Hypothalamus (tissue), 51 donors: Measurements from ENCODE around the gene ZFHX2.

Source experiments
- DNase-seq, 51 donors: peaks; one replicate each; lab custom pipeline; 2025; lab: John Stamatoyannopoulos, UW

Gene ZFHX2

DNA sequence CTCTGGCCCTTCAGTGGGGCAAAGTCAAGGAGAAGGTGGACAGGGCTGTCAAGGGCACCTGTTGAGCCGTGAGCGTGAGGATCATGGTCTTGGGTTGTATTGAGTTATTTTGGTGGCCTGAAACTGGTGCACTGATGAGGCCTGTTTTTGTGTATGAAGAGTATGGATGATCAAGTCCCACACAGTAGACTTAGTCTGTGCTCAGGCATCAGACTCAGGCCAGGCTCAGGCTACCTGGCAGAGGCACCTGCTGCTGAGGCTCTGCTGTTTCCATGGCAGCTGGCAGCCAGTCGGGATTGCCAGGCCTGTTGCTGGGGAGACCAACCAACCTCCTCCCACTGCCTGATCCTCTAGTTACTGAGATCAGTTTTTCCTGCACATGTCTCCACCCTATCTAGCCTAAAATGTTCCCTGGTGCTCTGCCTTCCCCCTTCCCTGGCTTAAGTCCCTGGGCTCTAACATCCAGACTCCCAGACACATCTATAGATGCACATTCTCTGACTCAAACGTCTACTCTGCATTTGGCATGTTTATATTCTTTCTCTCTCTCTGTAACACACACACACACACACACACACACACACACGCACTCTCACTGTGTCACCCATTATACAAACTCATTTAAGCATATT lies 21.9 kb upstream of the ZFHX2 start:
- DNase-seq, result peak in 21 of 51 donors; percentile 2 to 70 (median 34)

DNA sequence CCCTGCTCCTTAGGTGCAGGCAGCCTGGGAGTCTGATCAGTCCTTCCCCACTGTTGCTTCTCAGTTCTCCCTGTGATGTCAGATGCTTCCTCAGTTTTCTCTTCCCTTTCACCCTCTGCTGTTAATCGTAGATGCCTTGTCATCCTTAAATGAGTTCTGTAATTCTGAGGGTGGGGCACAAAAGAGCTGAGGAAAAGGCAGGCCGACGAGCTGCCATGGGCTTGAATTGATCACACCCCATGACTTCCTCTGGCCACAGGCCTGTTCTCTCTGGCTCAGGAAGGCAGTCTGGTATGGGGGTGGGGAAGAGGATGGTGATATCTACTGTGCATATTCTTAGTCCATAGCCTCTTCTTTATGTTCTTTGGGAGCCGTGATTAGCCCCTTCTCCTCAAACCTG lies 21.3 kb upstream of the ZFHX2 start:
- DNase-seq, result peak in 1 of 51 donors; percentile 23

DNA sequence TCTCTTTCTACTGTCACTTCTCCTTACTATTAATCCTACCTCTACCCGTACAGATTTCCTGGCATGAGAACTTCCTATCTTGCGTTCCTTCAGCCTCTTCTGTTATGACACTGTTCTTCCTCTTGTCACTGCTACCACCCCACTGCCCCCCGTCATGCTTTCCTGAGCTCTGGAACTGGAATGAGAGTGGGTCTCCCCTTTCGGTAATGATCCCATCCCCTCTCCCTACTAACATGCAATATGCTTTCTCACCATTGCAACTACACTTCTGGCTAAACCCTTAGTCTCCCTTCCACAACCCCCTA lies 20.9 kb upstream of the ZFHX2 start:
- no peak for DNase-seq

DNA sequence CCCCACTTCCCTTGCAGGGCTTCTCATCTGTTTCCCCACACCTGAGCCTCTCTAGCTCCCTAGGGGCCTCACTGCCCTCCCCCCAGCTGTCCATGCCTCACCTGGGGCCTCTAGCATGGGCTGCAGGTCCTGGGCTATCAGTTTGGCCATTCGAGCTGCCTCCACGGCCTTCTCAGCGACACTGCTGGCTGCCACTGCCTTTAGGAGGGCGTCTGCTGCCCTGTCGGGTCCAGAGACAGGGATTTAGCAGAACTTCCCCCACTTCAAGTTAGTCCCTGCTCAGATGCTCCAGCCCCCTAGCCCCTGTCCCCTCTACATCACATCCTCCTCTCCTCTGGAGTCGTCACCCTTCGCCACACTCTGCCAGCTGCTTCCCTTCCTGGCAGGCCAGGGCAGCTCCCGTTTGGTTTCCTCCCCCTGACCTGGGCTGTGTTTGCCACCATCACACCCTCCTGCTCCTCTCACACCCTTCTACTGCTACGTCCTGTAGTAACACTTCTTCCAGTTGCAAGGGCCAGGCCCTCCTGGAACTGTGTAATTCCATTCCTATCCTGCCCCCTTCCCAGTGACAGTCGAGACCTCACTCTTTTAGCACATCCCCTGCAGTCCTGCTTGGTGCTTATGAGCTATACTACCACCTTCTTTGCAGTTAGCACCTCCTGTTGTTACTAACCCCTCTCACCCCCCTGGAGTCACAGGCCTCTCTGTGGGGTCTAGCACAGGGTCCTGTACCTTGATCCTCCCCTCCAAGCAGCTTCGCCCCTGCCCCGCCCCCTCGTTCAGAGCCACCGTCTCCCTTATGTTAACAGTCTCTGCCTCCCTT lies 20.3 kb upstream of the ZFHX2 start:
- DNase-seq, result no peak

DNA sequence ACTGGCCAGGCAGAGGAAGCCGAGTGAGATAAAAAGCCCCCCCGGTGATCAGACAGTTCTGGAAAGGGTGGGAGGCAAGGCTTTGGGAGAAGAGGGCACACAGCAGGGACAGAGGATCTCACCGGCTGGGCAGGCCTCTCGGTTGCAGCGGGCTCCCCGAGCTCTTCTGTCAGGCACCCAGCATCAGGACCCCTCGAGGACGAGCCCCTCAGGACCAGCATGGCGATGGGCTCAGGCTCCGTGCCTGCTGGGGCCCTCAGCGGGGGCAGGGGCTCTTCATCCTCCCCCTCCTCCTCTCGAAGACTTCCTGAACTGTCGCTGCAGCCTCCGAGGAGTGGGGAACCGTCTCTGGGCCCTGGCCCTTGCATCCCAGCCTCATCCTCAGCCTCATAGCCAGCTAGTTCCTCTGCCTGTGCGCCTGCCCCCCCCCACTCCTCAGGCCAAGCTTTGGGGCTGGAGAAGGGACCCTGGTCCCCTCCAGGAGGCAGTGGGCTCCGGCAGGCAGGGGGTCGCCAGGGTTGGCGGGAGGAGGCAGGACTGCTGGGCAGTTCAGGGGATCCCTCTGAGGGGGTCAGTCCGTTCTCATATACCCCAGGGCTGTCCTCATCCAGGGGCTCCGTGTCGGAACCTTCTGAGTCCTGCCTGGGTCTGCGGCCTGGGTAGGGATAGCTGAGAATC lies 19.4 kb upstream of the ZFHX2 start:
- DNase-seq, result no peak

DNA sequence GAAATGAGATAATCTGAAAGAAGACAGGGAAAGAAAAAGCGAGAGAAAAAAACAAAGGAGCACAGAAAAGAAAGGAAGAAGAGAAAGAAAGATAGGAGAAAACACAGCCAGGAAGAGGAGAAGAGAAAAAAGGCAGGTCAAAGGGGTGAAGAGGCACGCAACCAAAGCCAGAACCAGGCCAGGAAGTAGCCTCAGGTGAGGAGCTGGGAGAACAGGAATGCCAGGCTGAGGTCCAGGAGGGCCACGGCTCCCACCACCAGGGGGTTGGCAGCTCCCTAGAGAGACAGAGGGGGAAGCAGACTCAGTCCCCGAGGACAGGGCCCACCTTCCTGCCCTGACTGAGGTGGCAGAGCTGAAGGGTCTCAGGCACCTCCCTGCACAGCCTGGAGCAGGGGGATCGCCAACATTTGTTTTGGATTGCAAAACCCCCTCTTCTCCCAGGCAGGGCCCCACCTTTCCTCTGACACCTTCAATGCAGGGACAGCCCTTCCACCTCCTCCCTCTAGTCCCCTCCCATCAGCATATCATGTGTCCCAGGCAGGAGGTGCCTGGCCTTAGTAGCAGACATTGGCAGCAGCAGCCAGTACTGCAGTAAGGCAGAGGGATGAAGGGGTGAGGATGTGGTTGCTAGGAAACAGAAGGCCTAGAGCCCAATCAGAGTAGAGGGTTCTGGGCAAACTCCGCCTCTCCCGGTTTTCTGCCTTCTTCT lies 18.0 kb upstream of the ZFHX2 start:
- peak in 34 of 51 donors; percentile 9 to 77 (median 45) for DNase-seq

DNA sequence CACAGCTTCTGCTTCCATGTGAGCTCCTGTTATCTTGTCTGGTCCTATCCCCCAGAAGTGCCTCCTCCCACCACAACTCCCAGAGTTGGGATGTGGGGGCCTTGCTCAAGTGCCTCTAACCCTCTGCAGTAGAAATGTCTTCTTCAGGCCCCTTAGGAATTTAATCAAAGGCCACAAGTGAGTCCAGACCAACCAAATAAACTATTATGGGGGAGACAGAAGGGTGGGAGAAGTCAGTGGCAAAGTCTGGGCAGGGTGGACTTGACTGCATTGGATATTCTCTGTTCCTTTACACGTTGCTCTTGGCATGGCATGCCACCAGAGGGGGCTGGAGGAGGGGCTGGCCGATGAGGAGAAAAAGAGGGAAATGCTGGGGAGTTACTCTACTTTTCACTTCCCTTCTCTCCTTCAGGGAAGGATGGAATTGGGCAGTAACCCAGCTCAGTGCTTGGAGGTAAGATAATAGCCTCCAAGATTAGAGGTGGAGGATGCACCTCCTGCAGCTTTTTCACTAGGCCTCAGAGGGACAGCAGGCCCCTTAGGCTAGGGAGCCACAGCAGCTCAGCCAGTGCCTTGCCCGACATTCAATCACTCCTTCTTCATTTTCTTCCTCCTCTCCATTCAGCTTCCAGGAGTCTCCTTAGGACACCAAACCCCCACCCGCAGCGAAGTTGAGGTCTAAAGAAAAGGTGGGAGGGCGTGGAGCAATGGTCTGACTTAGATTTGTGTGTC lies 17.2 kb upstream of the ZFHX2 start:
- DNase-seq, result peak in 4 of 51 donors; percentile 10 to 50 (median 26)

DNA sequence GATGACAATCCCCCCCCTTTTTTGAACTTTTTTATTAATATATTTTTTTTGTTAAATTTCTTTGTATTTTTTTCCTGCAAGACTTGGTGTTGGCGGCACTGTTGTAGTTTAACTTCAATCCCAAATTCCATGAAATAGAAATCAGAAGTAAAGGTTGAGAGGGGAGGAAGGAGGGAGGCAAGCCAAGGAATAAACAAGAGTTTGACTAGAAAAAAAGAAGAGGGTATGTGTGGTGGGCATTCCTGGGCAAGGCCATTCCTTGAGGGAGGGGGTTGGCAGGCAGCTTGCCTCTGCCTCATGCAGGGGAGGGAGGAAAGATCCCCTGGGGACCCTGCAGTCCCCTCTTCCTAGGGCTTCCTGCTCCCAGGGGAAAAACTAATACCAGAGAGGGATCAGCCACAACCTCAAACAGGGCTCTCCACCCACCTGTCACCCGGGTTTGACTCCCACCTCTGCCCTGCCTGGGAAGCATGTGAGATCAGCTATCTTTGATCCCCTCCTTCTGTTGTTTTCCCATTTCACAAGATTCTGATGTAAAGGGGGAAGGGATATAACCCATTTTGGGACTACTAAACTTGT lies 16.5 kb upstream of the ZFHX2 start:
- DNase-seq, result peak in 1 of 51 donors; percentile 50

DNA sequence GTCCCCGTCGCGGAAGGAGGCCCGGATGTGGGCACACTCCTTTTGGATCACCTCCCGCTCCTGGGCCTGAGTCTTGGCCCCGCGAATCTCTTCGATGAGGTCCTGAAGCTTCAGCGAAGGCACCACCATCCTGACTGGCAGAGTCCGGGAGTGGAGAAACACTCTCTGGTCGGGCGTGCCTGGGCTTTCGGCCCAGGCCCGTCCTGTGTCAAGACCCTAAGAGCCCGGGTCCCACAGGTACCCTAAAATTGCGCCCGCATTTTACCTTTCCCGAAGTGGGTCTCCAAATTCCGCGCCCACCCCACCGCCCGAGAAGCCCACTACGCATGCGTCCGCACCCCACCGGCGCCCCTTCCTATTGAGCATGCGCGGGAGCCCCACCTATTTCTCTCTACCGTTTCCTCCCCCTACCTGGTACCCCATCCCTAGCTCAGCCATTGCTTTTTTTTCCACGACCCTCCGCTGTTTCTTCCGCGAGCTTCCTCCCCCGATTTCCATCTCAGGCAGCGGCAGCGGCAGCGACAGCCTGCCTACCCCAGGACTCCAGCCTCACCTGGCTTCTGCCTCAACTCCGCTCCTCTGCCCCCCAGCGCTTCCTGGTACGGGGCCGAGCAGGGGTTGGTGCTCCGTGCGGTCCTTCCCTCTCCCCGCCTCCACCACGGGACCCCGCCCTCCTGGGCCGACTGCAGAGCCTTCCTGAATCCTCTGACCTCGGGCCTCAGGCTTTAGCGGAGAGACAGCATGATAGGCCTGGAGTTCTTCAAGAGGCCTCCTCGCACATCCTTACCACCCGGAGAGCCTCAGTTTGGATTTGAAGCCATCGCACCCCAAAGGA lies 15.8 kb upstream of the ZFHX2 start, which contains the start of gene AP1G2:
Gene AP1G2, minus strand, starts transcription at position 606 of the 835 bp plus-strand sequence. Its CDS starts 477 bp downstream, at position 129.
- peak in 47 of 51 donors; percentile 19 to 86 (median 65) for DNase-seq

DNA sequence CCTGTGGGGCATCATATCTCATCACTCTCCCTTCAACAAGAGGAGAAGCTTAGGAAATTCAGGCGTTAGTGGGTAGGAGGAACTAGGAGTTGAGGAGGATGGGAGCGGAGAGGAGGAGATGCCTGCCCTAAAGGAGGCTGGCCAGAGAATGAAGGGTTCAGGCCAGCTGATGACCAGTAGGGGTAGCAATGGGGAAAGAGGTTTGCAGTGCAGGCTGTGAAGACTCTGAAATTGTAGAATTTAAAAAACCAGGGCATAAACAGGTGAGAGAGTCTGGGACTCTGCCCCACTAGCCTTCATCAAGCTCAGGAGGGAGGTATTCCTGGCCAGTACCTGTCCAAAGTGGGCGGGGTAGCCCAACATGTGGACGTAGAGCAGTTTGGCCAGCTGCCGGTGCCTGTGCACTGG lies 15.2 kb upstream of the ZFHX2 start:
- peak in 3 of 51 donors; percentile 32 to 65 (median 65) for DNase-seq

DNA sequence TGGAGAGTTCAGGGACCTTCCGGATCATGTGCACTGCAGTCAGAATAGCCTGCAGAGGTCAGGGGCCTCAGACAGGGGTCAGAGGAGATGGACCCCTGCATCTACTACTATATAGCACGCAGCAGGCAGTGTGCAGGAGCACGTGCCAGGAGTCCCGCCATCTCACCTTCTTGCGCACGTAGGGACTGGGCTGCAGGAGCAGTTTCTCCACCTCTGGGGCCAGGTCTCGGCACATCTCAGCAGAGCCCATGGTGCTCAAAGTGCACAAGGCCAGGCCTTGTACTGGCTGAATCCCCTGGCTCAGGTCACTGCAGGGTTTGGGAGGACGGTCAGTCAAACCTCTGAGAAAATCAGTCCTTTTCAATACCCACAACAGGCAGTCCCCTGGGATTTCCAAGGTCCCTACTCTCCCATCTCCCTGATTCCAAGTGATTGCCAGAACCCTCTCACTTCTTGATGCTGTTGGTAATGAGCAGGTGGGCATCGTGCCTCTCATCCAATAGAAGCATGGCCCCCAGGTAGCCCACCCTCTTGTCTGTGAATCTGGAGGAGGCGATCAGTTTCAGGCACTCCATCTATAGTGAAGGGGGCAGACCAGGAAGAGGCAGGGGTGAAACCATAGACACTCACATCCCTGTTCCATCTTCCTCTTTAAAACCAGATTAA lies 14.7 kb upstream of the ZFHX2 start:
- DNase-seq, result no peak

DNA sequence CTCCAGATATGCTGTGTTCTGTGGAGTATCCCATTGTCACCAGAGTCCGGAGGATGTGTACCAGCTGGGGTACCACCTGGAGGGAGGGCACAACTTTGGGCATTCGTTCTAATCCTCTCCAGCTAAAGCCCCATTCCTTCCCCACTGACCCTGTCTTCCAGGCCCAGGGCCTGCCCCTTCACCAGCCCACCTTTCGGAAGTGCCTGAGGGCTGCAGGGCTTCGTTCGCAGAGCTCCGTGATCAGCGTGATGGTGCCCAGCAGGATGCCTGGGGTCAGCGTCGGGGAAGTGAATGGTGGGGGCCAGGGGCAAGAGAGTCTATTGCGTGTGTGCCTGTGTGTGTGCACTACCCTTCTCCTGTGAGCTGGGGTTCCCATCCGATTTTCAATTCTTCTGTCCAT lies 14.1 kb upstream of the ZFHX2 start:
- DNase-seq, result no peak

DNA sequence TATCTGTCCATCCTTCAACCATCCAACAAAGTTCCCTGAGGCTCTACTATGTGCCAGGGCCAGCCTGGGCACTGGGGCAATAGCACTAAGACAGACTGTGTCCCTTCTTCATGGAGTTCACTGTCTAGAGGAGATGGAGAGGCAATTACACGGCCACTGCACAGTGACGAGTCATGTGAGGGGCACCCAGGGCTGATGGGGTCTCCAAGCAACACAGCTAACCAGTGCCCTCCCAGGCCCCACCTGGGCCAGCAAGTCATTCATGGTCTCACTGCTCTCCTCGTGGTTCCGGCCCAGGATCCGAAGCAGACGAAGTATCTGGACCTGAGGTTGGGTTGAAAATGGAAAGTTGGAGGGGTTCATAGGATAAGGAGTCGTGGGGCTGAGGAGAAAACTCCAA lies 13.3 kb upstream of the ZFHX2 start:
- DNase-seq, result no peak

DNA sequence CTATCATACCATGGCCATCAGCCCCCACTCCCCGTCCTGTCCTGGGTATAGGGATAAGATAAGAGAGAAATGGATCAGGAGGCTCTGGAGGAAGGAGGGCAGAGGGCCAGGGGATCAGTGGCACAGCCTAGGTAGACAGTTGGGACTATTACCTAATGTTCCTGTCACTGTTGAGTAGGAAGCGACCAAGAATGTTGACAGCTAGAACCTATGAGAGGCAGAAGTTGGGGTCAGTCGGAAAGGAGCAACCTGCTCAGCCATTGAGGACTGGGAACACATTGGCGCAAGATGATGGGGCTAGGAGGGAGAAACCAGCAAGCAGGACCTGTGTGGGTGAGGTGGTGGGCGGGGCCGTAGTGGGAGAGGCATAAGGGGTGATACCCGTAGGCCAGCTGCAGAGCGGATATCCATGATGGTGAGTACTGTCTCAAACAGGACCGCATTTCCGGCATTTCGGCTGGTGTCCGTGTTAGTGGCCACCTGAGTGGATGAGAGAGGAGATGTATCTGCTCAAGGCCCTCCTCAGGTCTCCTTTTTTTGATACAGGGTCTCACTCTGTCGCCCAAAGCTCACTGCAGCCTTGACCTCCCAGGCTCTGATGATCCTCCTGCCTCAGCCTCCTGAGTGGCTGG lies 12.7 kb upstream of the ZFHX2 start:
- no peak for DNase-seq

DNA sequence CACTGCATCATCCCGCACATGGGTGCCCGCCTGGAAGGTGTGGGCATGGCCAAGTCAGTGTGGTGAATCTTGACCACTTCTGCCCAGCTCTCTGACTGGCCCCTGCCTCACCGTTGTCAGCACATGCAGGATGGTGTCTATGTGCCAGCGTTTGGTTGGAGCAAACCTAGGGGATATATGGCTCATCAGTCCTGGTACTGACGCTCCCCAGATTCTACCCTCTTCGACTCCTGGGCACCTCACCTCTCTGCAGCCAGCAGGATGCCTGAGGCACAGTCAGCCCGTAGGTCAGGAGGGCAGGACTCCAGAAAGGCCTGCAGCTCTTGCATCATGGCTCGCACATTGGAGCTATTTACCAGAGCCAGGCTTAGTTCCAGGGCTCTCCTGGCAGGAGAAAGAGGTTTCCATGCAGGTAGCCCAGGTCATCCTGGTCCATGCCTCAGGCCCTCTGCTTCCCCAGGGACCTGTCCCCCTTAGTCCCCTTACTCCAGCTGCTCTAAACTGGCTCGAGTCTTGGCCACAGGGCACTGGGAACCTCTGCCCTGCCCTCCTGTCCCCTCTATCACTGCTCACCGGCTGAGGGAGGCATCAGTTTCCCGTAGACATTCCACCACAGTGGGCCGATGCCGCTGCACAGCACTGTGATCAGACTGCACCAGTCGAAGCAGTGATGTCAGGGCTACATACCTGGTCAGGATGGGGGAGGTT lies 12.1 kb upstream of the ZFHX2 start:
- no peak for DNase-seq

DNA sequence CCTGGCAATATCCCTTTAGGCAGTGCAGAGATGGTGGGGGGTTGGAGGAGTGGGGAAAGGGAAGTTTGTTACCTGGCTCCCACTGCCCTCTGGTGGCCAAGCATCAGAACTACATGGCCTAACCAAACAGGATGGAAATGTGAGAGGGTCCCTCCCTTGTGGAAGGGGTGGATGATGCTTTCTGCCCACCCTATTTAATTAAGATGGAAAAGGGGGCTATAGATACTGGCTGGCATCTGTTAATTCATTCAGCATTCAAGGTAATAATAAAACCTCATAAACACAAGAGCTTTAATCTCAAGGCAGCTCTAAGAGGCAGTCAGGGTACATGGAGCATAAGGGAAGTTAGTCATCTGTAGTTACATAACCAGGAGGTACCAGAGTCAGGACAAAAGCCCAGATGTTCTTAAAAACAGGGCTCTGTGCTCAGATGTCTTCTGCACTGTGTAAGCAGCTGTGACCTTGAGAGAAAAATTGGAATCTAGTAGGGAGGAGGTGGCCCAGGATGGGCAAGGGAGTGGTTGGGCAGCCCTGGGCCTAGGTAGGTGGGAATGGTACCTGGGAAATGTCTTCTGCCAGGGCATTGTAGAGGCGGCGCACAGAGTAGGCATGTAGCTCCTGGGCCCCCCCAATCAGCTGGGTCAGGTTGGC lies 11.4 kb upstream of the ZFHX2 start:
- peak in 26 of 51 donors; percentile 12 to 74 (median 36) for DNase-seq
